HG02970 (cell line): ENCODE measurements around the gene CMIP.
"Not testable (repeated sequence)": the region's sequence is repeated elsewhere in the genome, so short reads cannot be mapped to it uniquely, and the experiment has no call there.

Experiments used
- ATAC-seq: cut with Tn5 transposase; IDR thresholded peaks from one replicate; pipeline ENCODE4 v1.9.1; 2021; ENCODE audit warnings: mild to moderate bottlenecking, moderate library complexity, moderate number of reproducible peaks; ENCODE audit not compliant: unreplicated experiment, low FRiP score

Gene CMIP

GRCh38 chr16:81444448-81445121 is at the start of gene CMIP:
CMIP (plus strand) TSS chr16:81444808.
- peak; percentile 83 for ATAC-seq

- no peak for ATAC-seq
Observed at GRCh38 chr16:81394966-81395655, 49.5 kb upstream of the CMIP start.

- no peak for ATAC-seq
Observed at GRCh38 chr16:81397058-81397878, 47.3 kb upstream of the CMIP start.

GRCh38 chr16:81397879-81398520 is 46.6 kb upstream of the CMIP start:
- ATAC-seq, result no peak

- ATAC-seq, result no peak
Observed at GRCh38 chr16:81399909-81400308, 44.7 kb upstream of the CMIP start.

- ATAC-seq, result no peak
Observed at GRCh38 chr16:81401035-81401950, 43.3 kb upstream of the CMIP start.

- no peak for ATAC-seq
Observed at GRCh38 chr16:81403208-81403600, 41.4 kb upstream of the CMIP start.

GRCh38 chr16:81403601-81404391 is 40.8 kb upstream of the CMIP start:
- ATAC-seq, result peak; percentile 71

GRCh38 chr16:81405002-81405401 is 39.6 kb upstream of the CMIP start:
- not testable (repeated sequence) for ATAC-seq

- no peak for ATAC-seq
Observed at GRCh38 chr16:81405702-81406113, 38.9 kb upstream of the CMIP start.

GRCh38 chr16:81408409-81408950 is 36.1 kb upstream of the CMIP start:
- no peak for ATAC-seq

GRCh38 chr16:81409016-81409556 is 35.5 kb upstream of the CMIP start:
- ATAC-seq, result no peak

GRCh38 chr16:81410643-81411293 is 33.8 kb upstream of the CMIP start:
- no peak for ATAC-seq

- no peak for ATAC-seq
Observed at GRCh38 chr16:81413245-81413990, 31.2 kb upstream of the CMIP start.

GRCh38 chr16:81415751-81416150 is 28.9 kb upstream of the CMIP start:
- no peak for ATAC-seq

GRCh38 chr16:81416749-81417148 is 27.9 kb upstream of the CMIP start:
- ATAC-seq, result no peak

GRCh38 chr16:81417210-81417609 is 27.4 kb upstream of the CMIP start:
- no peak for ATAC-seq
